ENCODE results near the gene C3orf18.

The C3orf18 gene

GRCh38 chr3:50557915-50558314, 9.6 kb downstream of the C3orf18 start:
- TF ChIP-seq CTCF (conservative IDR thresholded peaks at IDR 0.05; ENCODE audit: low read depth): no peak
- H3K27ac ChIP-seq: no peak overlapping the region
- DNase-seq (ENCODE audit: low spot score): no peak
- ChIA-PET POLR2A (ENCODE audit: low non-redundant PET) (no interaction called here), CTCF (interaction anchor here (0.6 kb wide), 1 partner anchor 210 kb away, joined by 3 read pairs; no protein-coding TSS in a partner anchor)

GRCh38 chr3:50557106-50557505, 10.4 kb downstream of the C3orf18 start:
- POLR2A ChIA-PET (ENCODE audit: low non-redundant PET): no interaction called here
- CTCF ChIA-PET: no interaction called here
- DNase-seq (ENCODE audit: low spot score): no peak
- H3K27ac ChIP-seq: no peak overlapping the region
- no peak for TF ChIP-seq CTCF (conservative IDR thresholded peaks at IDR 0.05; ENCODE audit: low read depth)

- ChIA-PET POLR2A (ENCODE audit: low non-redundant PET) (no interaction called here), CTCF (interaction anchor here (0.7 kb wide), 1 partner anchor 57 kb away, joined by 3 read pairs; the partner anchor contains the start of gene CISH)
- no peak overlapping the region for H3K27ac ChIP-seq
- no peak for DNase-seq (ENCODE audit: low spot score)
- TF ChIP-seq CTCF (conservative IDR thresholded peaks at IDR 0.05; ENCODE audit: low read depth): no peak
These were observed 13.0 kb downstream of the C3orf18 start for GRCh38 chr3:50554553-50554952.

GRCh38 chr3:50552598-50552997, 14.9 kb downstream of the C3orf18 start:
- CTCF ChIA-PET: no interaction called here

GRCh38 chr3:50551681-50552435, 15.7 kb downstream of the C3orf18 start:
- no peak for TF ChIP-seq CTCF (conservative IDR thresholded peaks at IDR 0.05; ENCODE audit: low read depth)
- no peak overlapping the region for H3K27ac ChIP-seq
- POLR2A ChIA-PET (ENCODE audit: low non-redundant PET): no interaction called here
- CTCF ChIA-PET: no interaction called here
- DNase-seq (ENCODE audit: low spot score): no peak

More at GRCh38 chr3:50552598-50552997, 14.9 kb downstream of the C3orf18 start:
- H3K27ac ChIP-seq: no peak overlapping the region
- no peak for TF ChIP-seq CTCF (conservative IDR thresholded peaks at IDR 0.05; ENCODE audit: low read depth)
- POLR2A ChIA-PET (ENCODE audit: low non-redundant PET): no interaction called here
- no peak for DNase-seq (ENCODE audit: low spot score)

GRCh38 chr3:50551054-50551659, 16.4 kb downstream of the C3orf18 start:
- no peak overlapping the region for H3K27ac ChIP-seq
- TF ChIP-seq CTCF (conservative IDR thresholded peaks at IDR 0.05; ENCODE audit: low read depth): no peak
- no peak for DNase-seq (ENCODE audit: low spot score)
- ChIA-PET CTCF (interaction anchor here (0.6 kb wide), 1 partner anchor 200 kb away, joined by 3 read pairs; the partner anchor contains the start of genes CYB561D2 and NPRL2), POLR2A (ENCODE audit: low non-redundant PET) (no interaction called here)

Measured in RWPE1 (cell line).